SJCRH30 (cell line): ENCODE data around the gene SPTBN1. TPM values are rescaled to one million over a fixed set of nuclear protein-coding genes. Genes with fewer than 3 reads are reported as not detected.
"Not testable (repeated sequence)": the region's sequence is repeated elsewhere in the genome, so short reads cannot be mapped to it uniquely, and the experiment has no call there.

ENCODE experiments used
- DNase-seq, 2 experiments: peaks; one replicate each; pipeline ENCODE4 v3.0.0-alpha.2; 2015 to 2020
- H3K27ac ChIP-seq: fragments of 250-450 bp; sonication (Bioruptor Pico); 2 replicates; pipeline ENCODE4 v1.5.1; 2020; ENCODE audit warnings: mild to moderate bottlenecking, moderate library complexity
- H3K27me3 ChIP-seq: fragments of 250-450 bp; sonication (Bioruptor Pico); 2 replicates; pipeline ENCODE4 v1.5.1; 2020; ENCODE audit warnings: mild to moderate bottlenecking, moderate library complexity
- H3K36me3 ChIP-seq: fragments of 250-450 bp; sonication (Bioruptor Pico); 2 replicates; pipeline ENCODE4 v1.5.1; 2020; ENCODE audit warnings: mild to moderate bottlenecking, moderate library complexity
- H3K4me1 ChIP-seq: fragments of 250-450 bp; sonication (Bioruptor Pico); 2 replicates; pipeline ENCODE4 v1.5.1; 2020; ENCODE audit warnings: mild to moderate bottlenecking, moderate library complexity
- H3K4me3 ChIP-seq: fragments of 250-450 bp; sonication (Bioruptor Pico); 2 replicates; pipeline ENCODE4 v1.5.1; 2020; ENCODE audit warnings: mild to moderate bottlenecking, moderate library complexity
- H3K9me3 ChIP-seq: fragments of 250-450 bp; sonication (Bioruptor Pico); replicated peaks from 2 replicates; pipeline ENCODE4 v1.5.1; 2020; ENCODE audit warnings: mild to moderate bottlenecking, moderate library complexity
- total RNA-seq: library from RNA; depleted of rRNA; stranded (reverse); fragments of >200 nt; shearing (Covaris generic); gene quantifications from 2 replicates; pipeline ENCODE4 v1.2.3, GENCODE V29; 2014

SPTBN1 gene
- total RNA-seq, 1 experiment from 2014 or later = 260 TPM

- no peaks in the 10 kb centered on the region for H3K4me1 ChIP-seq
- H3K36me3 ChIP-seq = no peaks in the 10 kb centered on the region
- no peaks in the 10 kb centered on the region for H3K9me3 ChIP-seq
- no peak overlapping the region for H3K4me3 ChIP-seq
- H3K27ac ChIP-seq = no peak overlapping the region
- no peaks in the 10 kb centered on the region for H3K27me3 ChIP-seq
- DNase-seq = no peak
Observed at GRCh38 chr2:54687595-54688152, 231.5 kb downstream of the SPTBN1 start.

- H3K36me3 ChIP-seq = no peaks in the 10 kb centered on the region
- H3K27ac ChIP-seq = no peak overlapping the region
- H3K4me1 ChIP-seq = no peaks in the 10 kb centered on the region
- no peak overlapping the region for H3K4me3 ChIP-seq
- no peak for DNase-seq
- H3K27me3 ChIP-seq = no peaks in the 10 kb centered on the region
- no peaks in the 10 kb centered on the region for H3K9me3 ChIP-seq
Observed at GRCh38 chr2:54691445-54692135, 235.5 kb downstream of the SPTBN1 start.

GRCh38 chr2:54692556-54692955 lies 236.4 kb downstream of the SPTBN1 start:
- DNase-seq = no peak
- H3K36me3 ChIP-seq = no peaks in the 10 kb centered on the region
- no peaks in the 10 kb centered on the region for H3K27me3 ChIP-seq
- H3K4me3 ChIP-seq = no peak overlapping the region
- H3K9me3 ChIP-seq = no peaks in the 10 kb centered on the region
- H3K27ac ChIP-seq = no peak overlapping the region
- no peaks in the 10 kb centered on the region for H3K4me1 ChIP-seq

GRCh38 chr2:54695378-54695777 lies 239.3 kb downstream of the SPTBN1 start:
- H3K36me3 ChIP-seq = no peaks in the 10 kb centered on the region
- no peaks in the 10 kb centered on the region for H3K9me3 ChIP-seq
- H3K27ac ChIP-seq = no peak overlapping the region
- no peaks in the 10 kb centered on the region for H3K27me3 ChIP-seq
- no peak for DNase-seq
- H3K4me3 ChIP-seq = no peak overlapping the region
- H3K4me1 ChIP-seq = no peaks in the 10 kb centered on the region

GRCh38 chr2:54697934-54698333 lies 241.8 kb downstream of the SPTBN1 start:
- H3K9me3 ChIP-seq = no peaks in the 10 kb centered on the region
- H3K36me3 ChIP-seq = no peaks in the 10 kb centered on the region
- H3K27me3 ChIP-seq = no peaks in the 10 kb centered on the region
- no peak overlapping the region for H3K27ac ChIP-seq
- no peaks in the 10 kb centered on the region for H3K4me1 ChIP-seq
- no peak overlapping the region for H3K4me3 ChIP-seq
- DNase-seq = no peak

GRCh38 chr2:54698926-54699325 lies 242.8 kb downstream of the SPTBN1 start:
- H3K4me1 ChIP-seq, DNase-seq, H3K9me3 ChIP-seq, H3K27me3 ChIP-seq, H3K4me3 ChIP-seq, H3K27ac ChIP-seq, H3K36me3 ChIP-seq: not testable (repeated sequence)

GRCh38 chr2:54699665-54700064 lies 243.5 kb downstream of the SPTBN1 start:
- Histone ChIP-seq H3K4me1 (no peaks in the 10 kb centered on the region), H3K36me3 (no peaks in the 10 kb centered on the region), H3K4me3 (no peak overlapping the region), H3K9me3 (no peaks in the 10 kb centered on the region), H3K27ac (no peak overlapping the region), H3K27me3 (no peaks in the 10 kb centered on the region)
- DNase-seq = no peak

GRCh38 chr2:54701029-54701428 lies 244.9 kb downstream of the SPTBN1 start:
- Histone ChIP-seq H3K36me3 (no peaks in the 10 kb centered on the region), H3K27ac (no peak overlapping the region), H3K4me1 (no peaks in the 10 kb centered on the region), H3K27me3 (no peaks in the 10 kb centered on the region), H3K9me3 (no peaks in the 10 kb centered on the region), H3K4me3 (no peak overlapping the region)
- DNase-seq = no peak

GRCh38 chr2:54704238-54704637 lies 248.1 kb downstream of the SPTBN1 start:
- Histone ChIP-seq H3K27ac (no peak overlapping the region), H3K36me3 (no peaks in the 10 kb centered on the region), H3K27me3 (no peaks in the 10 kb centered on the region), H3K9me3 (no peaks in the 10 kb centered on the region), H3K4me1 (no peaks in the 10 kb centered on the region), H3K4me3 (no peak overlapping the region)
- no peak for DNase-seq

- no peaks in the 10 kb centered on the region for H3K27me3 ChIP-seq
- H3K27ac ChIP-seq = no peak overlapping the region
- H3K9me3 ChIP-seq = no peaks in the 10 kb centered on the region
- peak in 1 of 2 experiments; percentile 80 for DNase-seq
- no peaks in the 10 kb centered on the region for H3K36me3 ChIP-seq
- no peak overlapping the region for H3K4me3 ChIP-seq
- H3K4me1 ChIP-seq = no peaks in the 10 kb centered on the region
Observed at GRCh38 chr2:54704688-54705605, 248.8 kb downstream of the SPTBN1 start.

- no peak overlapping the region for H3K4me3 ChIP-seq
- no peaks in the 10 kb centered on the region for H3K36me3 ChIP-seq
- no peak overlapping the region for H3K27ac ChIP-seq
- no peaks in the 10 kb centered on the region for H3K27me3 ChIP-seq
- no peak for DNase-seq
- no peaks in the 10 kb centered on the region for H3K4me1 ChIP-seq
- no peaks in the 10 kb centered on the region for H3K9me3 ChIP-seq
Observed at GRCh38 chr2:54706622-54707021, 250.5 kb downstream of the SPTBN1 start.

GRCh38 chr2:54708584-54709335 lies 252.6 kb downstream of the SPTBN1 start:
- peak; percentile 69 to 73 for DNase-seq
- Histone ChIP-seq H3K27ac (no peak overlapping the region), H3K27me3 (no peaks in the 10 kb centered on the region), H3K9me3 (no peaks in the 10 kb centered on the region), H3K4me3 (peak overlapping the region; percentile 38), H3K4me1 (no peaks in the 10 kb centered on the region), H3K36me3 (no peaks in the 10 kb centered on the region)

GRCh38 chr2:54709336-54709809 lies 253.2 kb downstream of the SPTBN1 start:
- H3K27ac ChIP-seq = no peak overlapping the region
- peak overlapping the region; percentile 38 for H3K4me3 ChIP-seq
- no peaks in the 10 kb centered on the region for H3K4me1 ChIP-seq
- no peaks in the 10 kb centered on the region for H3K9me3 ChIP-seq
- no peaks in the 10 kb centered on the region for H3K36me3 ChIP-seq
- no peak for DNase-seq
- H3K27me3 ChIP-seq = no peaks in the 10 kb centered on the region

- Histone ChIP-seq H3K4me3 (no peak overlapping the region), H3K4me1 (no peaks in the 10 kb centered on the region), H3K27me3 (no peaks in the 10 kb centered on the region), H3K9me3 (no peaks in the 10 kb centered on the region), H3K36me3 (no peaks in the 10 kb centered on the region), H3K27ac (no peak overlapping the region)
- no peak for DNase-seq
Observed at GRCh38 chr2:54710216-54710615, 254.1 kb downstream of the SPTBN1 start.
